A673 (cell line): ENCODE data around the gene NOX3. TPM values are rescaled to one million over a fixed set of nuclear protein-coding genes. Genes with fewer than 3 reads are reported as not detected.
A peak's percentile ranks its signal among the peaks of the same experiment; 100 is the strongest.

ENCODE experiments used
- BruUV-seq: library from RNA; stranded (reverse); fragments of 400-500 nt; replicated peaks from 2 replicates; lab custom pipeline; 2021; lab: Mats Ljungman, UMichigan
- CTCF ChIA-PET: fragments of 300-600 bp; sonication (Branson Sonifier 250); formaldehyde crosslinking; loops from one replicate; lab custom pipeline; 2022; ENCODE audit warnings: antibody characterized with exemption; lab: Charles Lee
- POLR2A ChIA-PET: fragments of 300-600 bp; sonication (Branson Sonifier 250); formaldehyde crosslinking; loops from one replicate; lab custom pipeline; 2022; ENCODE audit warnings: antibody characterized with exemption; ENCODE audit not compliant: low non-redundant PET; lab: Charles Lee
- DNase-seq: peaks from one replicate; pipeline ENCODE4 v3.0.0-alpha.2; 2015; ENCODE audit warnings: low spot score
- H3K27ac ChIP-seq: fragments of 200-600 bp; sonication (generic); 2 replicates; pipeline ENCODE4 v1.5.1; 2016; ENCODE audit warnings: mixed run types, low read depth, mild to moderate bottlenecking, mixed read lengths, antibody characterized with exemption, low read length; ENCODE audit not compliant: poor library complexity, severe bottlenecking
- H3K27me3 ChIP-seq: fragments of 200-600 bp; sonication (generic); replicated peaks from 2 replicates; pipeline ENCODE4 v1.6.1; 2017; ENCODE audit warnings: mixed run types, low read depth, mild to moderate bottlenecking, mixed read lengths, antibody characterized with exemption, low read length; ENCODE audit not compliant: insufficient read depth, poor library complexity
- H3K36me3 ChIP-seq: fragments of 200-600 bp; sonication (generic); 2 replicates; pipeline ENCODE4 v1.6.1; 2016; ENCODE audit warnings: mixed run types, mild to moderate bottlenecking, mixed read lengths, antibody characterized with exemption, low read length; ENCODE audit not compliant: insufficient read depth, poor library complexity, severe bottlenecking
- H3K4me1 ChIP-seq: fragments of 200-600 bp; sonication (generic); 2 replicates; pipeline ENCODE4 v1.6.1; 2017; ENCODE audit warnings: mixed run types, mild to moderate bottlenecking, mixed read lengths, antibody characterized with exemption, low read length; ENCODE audit not compliant: insufficient read depth, poor library complexity, severe bottlenecking
- H3K4me3 ChIP-seq: fragments of 200-600 bp; sonication (generic); 2 replicates; pipeline ENCODE4 v1.5.1; 2016; ENCODE audit warnings: low read depth, mixed run types, mild to moderate bottlenecking, mixed read lengths, low read length; ENCODE audit not compliant: poor library complexity, severe bottlenecking
- H3K9me3 ChIP-seq: fragments of 200-600 bp; sonication (generic); 2 replicates; pipeline ENCODE4 v1.6.1; 2016; ENCODE audit warnings: mixed run types, low read depth, mild to moderate bottlenecking, mixed read lengths, antibody characterized with exemption, low read length; ENCODE audit not compliant: poor library complexity, severe bottlenecking
- EZH2 ChIP-seq: fragments of 200-600 bp; sonication (generic); IDR thresholded peaks from 2 replicates; pipeline ENCODE4 v1.6.1; 2017; ENCODE audit warnings: borderline replicate concordance, low read depth, mild to moderate bottlenecking, mixed read lengths, antibody characterized with exemption, low read length; ENCODE audit not compliant: poor library complexity, severe bottlenecking
- intact Hi-C: fragments of 100-400 bp; cut with micrococcal nuclease; formaldehyde crosslinking; loops from one replicate; pipeline ENCODE4 v1.10.0; 2022; ENCODE audit not compliant: unreplicated experiment
- total RNA-seq: library from RNA; stranded (reverse); gene quantifications from 2 replicates; pipeline ENCODE4 v1.2.3, GENCODE V29; 2021
- TF ChIP-seq, protein P1 (sequence below): fragments of 300-800, 200-600 bp; sonication (generic); conservative IDR thresholded peaks from 2 replicates; pipeline ENCODE4 v1.5.1; 2017; ENCODE audit warnings: low read depth, mild to moderate bottlenecking, antibody characterized with exemption, low read length, moderate library complexity, mixed read lengths

Gene NOX3
- total RNA-seq, 1 experiment from 2014 or later, result not detected

DNA sequence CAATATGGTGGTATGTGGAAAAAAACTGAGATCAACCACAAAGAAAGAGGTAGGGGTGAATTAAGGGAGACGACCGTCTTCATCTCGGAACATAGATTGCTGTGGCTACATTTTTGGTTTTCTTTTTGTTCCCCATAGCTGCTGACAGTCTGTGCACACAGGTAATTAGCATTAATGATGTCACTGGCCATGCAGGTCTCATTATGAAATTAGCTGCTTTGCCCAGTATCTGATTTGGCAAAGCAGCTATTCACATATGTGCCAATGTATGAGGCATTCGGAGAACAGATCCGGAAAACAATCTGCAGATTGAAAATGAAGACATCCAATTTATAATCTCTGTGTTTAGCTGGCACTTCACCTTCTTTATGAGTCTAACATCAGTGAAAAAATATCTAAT lies 13.1 kb downstream of the NOX3 start:
- ChIA-PET POLR2A (no interaction called here), CTCF (no interaction called here)
- Histone ChIP-seq H3K9me3 (no peaks in the 10 kb centered on the region), H3K36me3 (no peaks in the 10 kb centered on the region), H3K27me3 (no peaks in the 10 kb centered on the region), H3K27ac (no peak overlapping the region), H3K4me3 (no peak overlapping the region), H3K4me1 (peaks cover 20% of the 10 kb centered on the region)
- TF ChIP-seq EZH2, result no peak
- TF ChIP-seq, protein P1, sequence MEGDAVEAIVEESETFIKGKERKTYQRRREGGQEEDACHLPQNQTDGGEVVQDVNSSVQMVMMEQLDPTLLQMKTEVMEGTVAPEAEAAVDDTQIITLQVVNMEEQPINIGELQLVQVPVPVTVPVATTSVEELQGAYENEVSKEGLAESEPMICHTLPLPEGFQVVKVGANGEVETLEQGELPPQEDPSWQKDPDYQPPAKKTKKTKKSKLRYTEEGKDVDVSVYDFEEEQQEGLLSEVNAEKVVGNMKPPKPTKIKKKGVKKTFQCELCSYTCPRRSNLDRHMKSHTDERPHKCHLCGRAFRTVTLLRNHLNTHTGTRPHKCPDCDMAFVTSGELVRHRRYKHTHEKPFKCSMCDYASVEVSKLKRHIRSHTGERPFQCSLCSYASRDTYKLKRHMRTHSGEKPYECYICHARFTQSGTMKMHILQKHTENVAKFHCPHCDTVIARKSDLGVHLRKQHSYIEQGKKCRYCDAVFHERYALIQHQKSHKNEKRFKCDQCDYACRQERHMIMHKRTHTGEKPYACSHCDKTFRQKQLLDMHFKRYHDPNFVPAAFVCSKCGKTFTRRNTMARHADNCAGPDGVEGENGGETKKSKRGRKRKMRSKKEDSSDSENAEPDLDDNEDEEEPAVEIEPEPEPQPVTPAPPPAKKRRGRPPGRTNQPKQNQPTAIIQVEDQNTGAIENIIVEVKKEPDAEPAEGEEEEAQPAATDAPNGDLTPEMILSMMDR, result no peak
- intact Hi-C loops, result no loop called here
- BruUV-seq, result no TSS peak
- no peak for DNase-seq

GRCh38 chr6:155441112-155441465 lies 14.6 kb downstream of the NOX3 start:
- intact Hi-C loops, result no loop called here
- Histone ChIP-seq H3K9me3 (no peaks in the 10 kb centered on the region), H3K27me3 (no peaks in the 10 kb centered on the region), H3K27ac (no peak overlapping the region), H3K4me1 (peaks cover 29% of the 10 kb centered on the region), H3K4me3 (no peak overlapping the region), H3K36me3 (no peaks in the 10 kb centered on the region)
- no peak for TF ChIP-seq EZH2
- TF ChIP-seq, protein P1, result no peak
- no TSS peak for BruUV-seq
- no peak for DNase-seq
- ChIA-PET POLR2A (no interaction called here), CTCF (no interaction called here)

- Histone ChIP-seq H3K36me3 (no peaks in the 10 kb centered on the region), H3K27me3 (no peaks in the 10 kb centered on the region), H3K4me1 (peaks cover 29% of the 10 kb centered on the region), H3K9me3 (no peaks in the 10 kb centered on the region), H3K4me3 (no peak overlapping the region), H3K27ac (no peak overlapping the region)
- intact Hi-C loops, result no loop called here
- TF ChIP-seq EZH2, result no peak
- TF ChIP-seq, protein P1, result no peak
- ChIA-PET CTCF (no interaction called here), POLR2A (no interaction called here)
- no TSS peak for BruUV-seq
- peak; percentile 25 for DNase-seq
Observed at GRCh38 chr6:155440398-155441111, 15.1 kb downstream of the NOX3 start.
